ENCODE measurements around the gene LILRB2. TPM values are rescaled to one million over a fixed set of nuclear protein-coding genes. Genes with fewer than 3 reads are reported as not detected.
"Not testable (repeated sequence)": the region's sequence is repeated elsewhere in the genome, so short reads cannot be mapped to it uniquely, and the experiment has no call there.

The LILRB2 gene
- total RNA-seq (2021): not detected in 2 replicates
- Bru-seq, nascent RNA: not detected
- not detected for BruChase-seq, experiment 1, labeled RNA remaining after a 2-hour chase
- not detected for BruChase-seq, experiment 2, labeled RNA remaining after a 6-hour chase
- long read RNA-seq: 0 reads

DNA sequence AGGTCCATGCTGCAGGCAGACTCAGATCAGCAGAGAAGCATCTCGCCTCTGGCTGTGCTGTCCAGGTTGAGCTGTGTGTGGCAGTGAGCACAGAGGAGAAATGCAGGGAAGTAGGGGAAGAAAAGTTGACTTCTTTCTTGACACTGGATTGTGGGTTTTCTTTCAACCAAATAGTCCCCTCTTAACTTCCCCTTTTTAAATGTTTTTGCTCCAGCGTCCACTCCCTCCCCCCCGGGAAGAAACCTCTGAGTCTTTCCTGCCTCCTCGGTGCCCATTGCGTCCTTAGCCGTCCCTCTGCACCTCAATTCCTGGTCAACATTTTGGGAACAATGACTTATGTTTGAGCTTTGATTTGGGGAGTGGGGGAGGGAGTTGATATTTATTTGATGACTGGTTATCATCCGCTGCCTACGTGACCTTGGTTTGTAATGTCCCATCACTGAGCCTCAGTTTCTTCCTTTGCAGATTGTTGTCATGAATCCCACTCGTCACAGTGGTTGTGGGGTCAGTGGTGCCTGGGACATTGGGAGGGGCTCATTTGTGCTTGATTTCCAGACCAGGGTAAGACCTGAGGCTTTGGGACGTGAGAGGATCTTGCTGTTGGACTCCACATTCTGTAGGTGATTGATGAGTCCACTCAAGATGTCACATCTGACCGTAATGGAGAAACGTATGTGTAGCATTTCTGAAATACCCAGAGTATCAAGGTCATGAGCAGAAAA, at the start of gene LILRB2:
LILRB2 (minus strand) TSS at position 104 of the 722 bp plus-strand sequence. CDS start 614 bp downstream, outside the sequence.
- Histone ChIP-seq H3K27me3 (ENCODE audit: insufficient read depth, low read depth) (peaks cover 94% of the 10 kb centered on the region), H3K79me2 (ENCODE audit: low read depth) (no peaks in the 10 kb centered on the region), H3K4me3 (no peak within 1 kb of the TSS), H3F3A (ENCODE audit: insufficient read depth, low read depth) (no peaks in the 10 kb centered on the region), H4K20me1 (ENCODE audit: insufficient read depth) (no peaks in the 10 kb centered on the region), H3K9me3 (ENCODE audit: insufficient read depth, low read depth) (no peaks in the 10 kb centered on the region), H3K4me1 (replicated peaks; ENCODE audit: insufficient read depth) (no peaks in the 10 kb centered on the region), H3K9me2 (ENCODE audit: insufficient read depth) (no peaks in the 10 kb centered on the region), H3K27ac (no peak within 1 kb of the TSS), H2AFZ (no peak within 1 kb of the TSS), H3K36me3 (ENCODE audit: low read depth) (no peaks in the 10 kb centered on the region), H3K4me2 (no peak within 1 kb of the TSS)
- ChIA-PET CTCF (no interaction called here), POLR2A (ENCODE audit: unreplicated experiment) (no interaction called here)
- TF ChIP-seq EZH2 (IDR thresholded peaks at IDR 0.05; ENCODE audit: low read depth): no peak
- TF ChIP-seq, protein P1, sequence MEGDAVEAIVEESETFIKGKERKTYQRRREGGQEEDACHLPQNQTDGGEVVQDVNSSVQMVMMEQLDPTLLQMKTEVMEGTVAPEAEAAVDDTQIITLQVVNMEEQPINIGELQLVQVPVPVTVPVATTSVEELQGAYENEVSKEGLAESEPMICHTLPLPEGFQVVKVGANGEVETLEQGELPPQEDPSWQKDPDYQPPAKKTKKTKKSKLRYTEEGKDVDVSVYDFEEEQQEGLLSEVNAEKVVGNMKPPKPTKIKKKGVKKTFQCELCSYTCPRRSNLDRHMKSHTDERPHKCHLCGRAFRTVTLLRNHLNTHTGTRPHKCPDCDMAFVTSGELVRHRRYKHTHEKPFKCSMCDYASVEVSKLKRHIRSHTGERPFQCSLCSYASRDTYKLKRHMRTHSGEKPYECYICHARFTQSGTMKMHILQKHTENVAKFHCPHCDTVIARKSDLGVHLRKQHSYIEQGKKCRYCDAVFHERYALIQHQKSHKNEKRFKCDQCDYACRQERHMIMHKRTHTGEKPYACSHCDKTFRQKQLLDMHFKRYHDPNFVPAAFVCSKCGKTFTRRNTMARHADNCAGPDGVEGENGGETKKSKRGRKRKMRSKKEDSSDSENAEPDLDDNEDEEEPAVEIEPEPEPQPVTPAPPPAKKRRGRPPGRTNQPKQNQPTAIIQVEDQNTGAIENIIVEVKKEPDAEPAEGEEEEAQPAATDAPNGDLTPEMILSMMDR (conservative IDR thresholded peaks at IDR 0.05): no peak
- intact Hi-C loops (cut with micrococcal nuclease; ENCODE audit: unreplicated experiment): no loop called here
- no TSS peak for BruUV-seq (replicated peaks)
- DNase-seq: no peak

DNA sequence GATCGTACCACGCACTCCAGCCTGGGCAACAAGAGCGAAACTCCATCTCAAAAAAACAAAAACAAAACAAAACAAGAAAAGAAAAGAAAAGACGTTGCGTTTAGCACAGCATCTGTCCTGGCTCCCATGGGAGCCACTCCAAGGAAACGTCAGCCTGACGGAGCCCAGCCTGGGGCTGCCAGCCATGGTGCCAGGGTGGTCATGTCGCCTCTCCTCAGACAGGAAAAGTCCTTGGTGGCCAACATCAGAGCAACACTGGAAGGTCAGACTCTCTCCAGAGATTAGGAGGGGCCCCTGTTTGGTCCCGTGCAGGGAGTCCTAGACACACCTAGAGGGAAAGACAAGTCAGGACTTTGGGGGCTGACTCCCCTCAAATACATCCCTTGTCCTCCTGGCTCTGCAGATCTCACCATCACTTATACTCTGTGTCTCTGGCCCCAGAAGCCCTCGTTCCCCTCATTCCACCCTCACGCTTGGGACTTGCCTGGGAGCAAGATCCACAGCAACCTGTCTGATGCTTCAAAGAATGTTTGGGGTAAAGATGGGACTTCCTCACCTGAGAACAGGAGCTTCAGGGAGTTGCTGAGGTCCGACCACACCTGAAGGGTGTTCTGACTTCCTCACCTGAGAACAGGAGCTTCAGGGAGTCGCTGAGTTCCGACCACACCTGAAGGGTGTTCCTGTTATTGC, 48.7 kb upstream of the LILRB2 start:
- Histone ChIP-seq H3K36me3 (ENCODE audit: low read depth) (no peaks in the 10 kb centered on the region), H3K27ac (no peak overlapping the region), H3K4me1 (replicated peaks; ENCODE audit: insufficient read depth) (no peaks in the 10 kb centered on the region), H3K9me2 (ENCODE audit: insufficient read depth) (no peaks in the 10 kb centered on the region), H3K9me3 (ENCODE audit: insufficient read depth, low read depth) (no peaks in the 10 kb centered on the region), H3K4me2 (no peak overlapping the region), H4K20me1 (ENCODE audit: insufficient read depth) (no peaks in the 10 kb centered on the region), H3K79me2 (ENCODE audit: low read depth) (no peaks in the 10 kb centered on the region), H2AFZ (no peak overlapping the region), H3K4me3 (no peak overlapping the region), H3F3A (ENCODE audit: insufficient read depth, low read depth) (no peaks in the 10 kb centered on the region), H3K27me3 (ENCODE audit: insufficient read depth, low read depth) (peaks cover 86% of the 10 kb centered on the region)
- TF ChIP-seq, protein P1 (conservative IDR thresholded peaks at IDR 0.05): no peak
- no peak for TF ChIP-seq EZH2 (IDR thresholded peaks at IDR 0.05; ENCODE audit: low read depth)
- ChIA-PET CTCF (interaction anchor here (0.7 kb wide), 1 partner anchor 184 kb away, joined by 3 read pairs; no protein-coding TSS in a partner anchor), POLR2A (ENCODE audit: unreplicated experiment) (no interaction called here)
- no TSS peak for BruUV-seq (replicated peaks)
- no peak for DNase-seq
- intact Hi-C loops (cut with micrococcal nuclease; ENCODE audit: unreplicated experiment): no loop called here

DNA sequence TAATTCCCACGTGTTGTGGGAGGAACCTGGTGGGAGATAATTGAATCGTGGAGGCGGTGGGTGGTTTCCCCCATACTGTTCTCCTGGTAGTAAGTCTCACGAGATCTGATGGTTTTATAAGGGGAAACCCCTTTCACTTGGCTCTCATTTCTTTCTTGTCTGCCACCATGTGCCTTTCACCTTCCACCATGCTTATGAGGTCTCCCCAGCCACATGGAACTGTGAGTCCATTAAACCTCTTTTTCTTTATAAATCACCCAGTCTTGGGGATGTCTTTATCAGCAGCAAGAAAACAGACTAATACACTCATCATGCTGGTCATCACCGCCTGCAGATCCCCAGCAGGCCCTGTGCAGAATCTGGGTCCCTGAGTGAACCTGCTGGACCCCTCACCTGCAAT, 47.9 kb upstream of the LILRB2 start:
- H3K4me1 ChIP-seq (replicated peaks; ENCODE audit: insufficient read depth); H3K4me2 ChIP-seq; H3F3A ChIP-seq (ENCODE audit: insufficient read depth, low read depth); BruUV-seq (replicated peaks); H3K36me3 ChIP-seq (ENCODE audit: low read depth); POLR2A ChIA-PET (ENCODE audit: unreplicated experiment); H2AFZ ChIP-seq; intact Hi-C loops (cut with micrococcal nuclease; ENCODE audit: unreplicated experiment); H4K20me1 ChIP-seq (ENCODE audit: insufficient read depth); H3K4me3 ChIP-seq; DNase-seq; H3K9me2 ChIP-seq (ENCODE audit: insufficient read depth); H3K27ac ChIP-seq; H3K79me2 ChIP-seq (ENCODE audit: low read depth); CTCF ChIA-PET; H3K9me3 ChIP-seq (ENCODE audit: insufficient read depth, low read depth): not testable (repeated sequence)
- H3K27me3 ChIP-seq (ENCODE audit: insufficient read depth, low read depth): peaks cover 78% of the 10 kb centered on the region
